ENCODE results near the gene BBOX1.

DNA sequence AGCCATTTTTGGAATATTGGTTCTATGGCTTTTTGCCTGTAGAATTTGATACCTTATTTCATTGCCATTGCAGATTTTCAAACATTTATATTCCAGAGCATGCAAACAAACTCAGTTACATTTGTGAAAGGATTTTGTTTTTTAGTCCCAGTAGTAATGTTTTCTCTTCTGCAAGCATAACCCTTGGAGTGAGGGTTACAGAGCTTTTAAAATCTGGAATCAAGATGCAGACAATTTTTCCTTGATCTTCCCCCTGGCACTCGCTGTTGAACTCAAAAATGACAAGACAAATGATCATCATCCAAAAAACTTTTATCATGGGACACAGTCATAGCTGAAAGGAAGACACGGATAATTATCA, 20.8 kb downstream of the BBOX1 start:
- TF ChIP-seq CTCF (IDR thresholded peaks at IDR 0.05) (no peak), EZH2 (IDR thresholded peaks at IDR 0.05) (no peak)

All from neural progenitor cell (in vitro differentiated cells).